Right cardiac atrium (tissue), 5 donors: ENCODE results near the gene FHOD3. TPM values are rescaled to one million over a fixed set of nuclear protein-coding genes. Genes with fewer than 3 reads are reported as not detected.
"Not testable (repeated sequence)": the region's sequence is repeated elsewhere in the genome, so short reads cannot be mapped to it uniquely, and the experiment has no call there.

Source experiments
- ATAC-seq, 2 donors: fragments of 200-7000 bp; cut with Tn5 transposase; one replicate each; pipeline versions ENCODE4 v1.8.0 to v1.9.1; 2020; ENCODE audit warnings: moderate library complexity in 2 of 2, mild to moderate bottlenecking in 1 of 2
- DNase-seq, 3 donors: peaks; one replicate each; pipeline ENCODE4 v3.0.0-alpha.2; 2020
- H3K27ac ChIP-seq: one replicate; pipeline ENCODE4 v1.5.1; 2013; ENCODE audit warnings: mild to moderate bottlenecking, low read length, control low read depth, moderate library complexity
- H3K27me3 ChIP-seq: one replicate; pipeline ENCODE4 v1.6.1; 2013; ENCODE audit not compliant: control insufficient read depth, insufficient read depth
- H3K4me1 ChIP-seq: one replicate; pipeline ENCODE4 v1.6.1; 2013; ENCODE audit warnings: low read length; ENCODE audit not compliant: control insufficient read depth, insufficient read depth
- H3K4me3 ChIP-seq: one replicate; pipeline ENCODE4 v1.5.1; 2013; ENCODE audit warnings: low read length, control low read depth
- H3K9me3 ChIP-seq: one replicate; pipeline ENCODE4 v1.6.1; 2013; ENCODE audit warnings: low read length; ENCODE audit not compliant: control insufficient read depth
- WGBS: extraction: QIAGEN DNeasy Blood & Tissue Kit; methylation state at CpG from one replicate; pipeline ENCODE4 v1.1.7; 2013; 5-methylcytosine and 5-hydroxymethylcytosine counted together
- intact Hi-C, 4 donors: fragments of 100-400 bp; cut with DNase I; formaldehyde crosslinking; loops; one replicate each; pipeline versions ENCODE4 v1.11.0 to v1.14.0; 2022 to 2023
- polyA plus RNA-seq: library from polyadenylated mRNA; stranded (reverse); fragments of 200-250 nt; gene quantifications from one replicate; pipeline ENCODE4 v1.2.3, GENCODE V29; 2013
- total RNA-seq, 4 donors: library from RNA; stranded (reverse); fragmentation: NEBNext Ultra II Directional; extraction: Animal tissue kit (Norgen Biotek cat#: 25700); gene quantifications; one replicate each; pipeline ENCODE4 v1.2.1, GENCODE V29; 2021
- donor health status: healthy with polysubstance abuse.
- donor health status: DM: no; HTN: yes; CAD: no.
- donor health status: DM: no; HTN: no; CAD: no.
- donor health status: DM: no; HTN: yes; CAD: no; lungs with severe emphysema.
- donor health status: DM: yes; HTN: yes; CAD: no.

Gene FHOD3
- total and polyA plus RNA-seq, 5 donors, result 118 to 157 (median 138) TPM

GRCh38 chr18:36350839-36351469, 53.4 kb downstream of the FHOD3 start:
- WGBS, result 67% methylated on average over 9 of the region's 9 CpGs
- Histone ChIP-seq H3K4me3 (no peak overlapping the region), H3K27ac (no peak overlapping the region), H3K4me1 (peaks cover 21% of the 10 kb centered on the region), H3K27me3 (no peaks in the 10 kb centered on the region), H3K9me3 (no peaks in the 10 kb centered on the region)
- DNase-seq (no peak), ATAC-seq (no peak)
- intact Hi-C loops, result no loop called here

GRCh38 chr18:36352384-36352783, 54.9 kb downstream of the FHOD3 start:
- H3K9me3 ChIP-seq, result no peaks in the 10 kb centered on the region
- ATAC-seq (peak in 1 of 2 donors; percentile 30), DNase-seq (no peak)
- H3K27ac ChIP-seq, result no peak overlapping the region
- intact Hi-C loops, result no loop called here
- WGBS, result 29% methylated on average over 3 of the region's 3 CpGs
- H3K27me3 ChIP-seq, result no peaks in the 10 kb centered on the region
- peaks cover 17% of the 10 kb centered on the region for H3K4me1 ChIP-seq
- H3K4me3 ChIP-seq, result no peak overlapping the region

GRCh38 chr18:36354989-36355388, 57.5 kb downstream of the FHOD3 start:
- no peak overlapping the region for H3K27ac ChIP-seq
- 71% methylated on average over 5 of the region's 5 CpGs for WGBS
- ATAC-seq (peak in 1 of 2 donors; percentile 37), DNase-seq (no peak)
- H3K27me3 ChIP-seq, result no peaks in the 10 kb centered on the region
- no peaks in the 10 kb centered on the region for H3K9me3 ChIP-seq
- intact Hi-C loops, result no loop called here
- H3K4me3 ChIP-seq, result no peak overlapping the region
- H3K4me1 ChIP-seq, result peaks cover 5% of the 10 kb centered on the region

DNA sequence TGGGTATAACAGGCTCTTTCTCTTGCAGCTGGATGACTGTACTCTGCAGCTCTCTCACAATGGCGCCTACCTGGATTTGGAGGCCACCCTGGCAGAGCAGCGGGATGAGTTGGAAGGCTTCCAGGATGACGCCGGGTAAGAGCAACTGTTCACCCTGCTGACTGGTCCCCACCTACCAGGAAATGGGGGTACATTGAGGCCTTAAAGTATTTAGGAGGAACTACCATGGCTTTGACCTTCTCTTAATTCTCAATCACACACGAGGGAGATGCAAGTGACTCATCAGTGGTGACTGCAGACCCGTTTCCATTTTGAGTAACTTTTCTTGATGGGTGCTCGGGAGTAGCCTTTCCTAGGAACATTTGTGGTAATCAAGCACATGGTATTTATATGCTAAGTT, 58.0 kb downstream of the FHOD3 start:
- no peak overlapping the region for H3K27ac ChIP-seq
- no peak overlapping the region for H3K4me3 ChIP-seq
- intact Hi-C loops, result no loop called here
- DNase-seq, result no peak
- no peaks in the 10 kb centered on the region for H3K4me1 ChIP-seq
- H3K27me3 ChIP-seq, result no peaks in the 10 kb centered on the region
- ATAC-seq, result no peak
- WGBS, result 82% methylated on average over 7 of the region's 7 CpGs
- H3K9me3 ChIP-seq, result no peaks in the 10 kb centered on the region

- ATAC-seq, intact Hi-C loops, H3K9me3 ChIP-seq, H3K4me1 ChIP-seq, H3K4me3 ChIP-seq, DNase-seq, H3K27ac ChIP-seq, H3K27me3 ChIP-seq: not testable (repeated sequence)
- WGBS, result 81% methylated on average over 6 of the region's 6 CpGs
Observed at GRCh38 chr18:36356741-36357140, 59.2 kb downstream of the FHOD3 start.

DNA sequence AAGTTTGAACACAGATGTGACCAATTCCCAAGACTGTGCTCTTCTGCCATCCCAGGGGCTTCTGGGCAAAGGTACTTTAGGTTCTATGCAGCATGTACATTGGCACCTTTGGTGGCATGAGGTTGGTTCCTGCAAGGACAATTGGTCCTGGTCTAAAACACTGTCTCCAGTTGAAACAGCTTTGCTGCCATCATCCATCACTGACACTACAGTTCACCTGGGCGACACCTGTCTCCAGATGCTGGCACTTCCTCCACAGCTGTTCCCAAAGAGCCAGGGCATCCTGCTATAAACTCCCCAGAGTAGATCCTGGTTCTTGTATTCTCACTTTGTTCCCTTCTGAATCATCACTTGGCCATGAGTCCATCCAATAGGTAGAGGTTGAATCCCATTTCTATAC, 60.6 kb downstream of the FHOD3 start:
- DNase-seq (no peak), ATAC-seq (no peak)
- Histone ChIP-seq H3K9me3 (no peaks in the 10 kb centered on the region), H3K27me3 (no peaks in the 10 kb centered on the region), H3K4me1 (no peaks in the 10 kb centered on the region), H3K27ac (no peak overlapping the region), H3K4me3 (no peak overlapping the region)
- 88% methylated on average over 1 of the region's 1 CpG for WGBS
- intact Hi-C loops, result no loop called here

- intact Hi-C loops, result no loop called here
- WGBS, result 100% methylated on average over 1 of the region's 1 CpG
- H3K4me1 ChIP-seq, result no peaks in the 10 kb centered on the region
- H3K27me3 ChIP-seq, result no peaks in the 10 kb centered on the region
- H3K9me3 ChIP-seq, result no peaks in the 10 kb centered on the region
- no peak for ATAC-seq
- no peak overlapping the region for H3K27ac ChIP-seq
- no peak overlapping the region for H3K4me3 ChIP-seq
- no peak for DNase-seq
Observed at GRCh38 chr18:36360256-36360909, 62.9 kb downstream of the FHOD3 start.

- H3K4me1 ChIP-seq, result peaks cover 2% of the 10 kb centered on the region
- intact Hi-C loops, result no loop called here
Observed at GRCh38 chr18:36364911-36365624, 67.6 kb downstream of the FHOD3 start.

DNA sequence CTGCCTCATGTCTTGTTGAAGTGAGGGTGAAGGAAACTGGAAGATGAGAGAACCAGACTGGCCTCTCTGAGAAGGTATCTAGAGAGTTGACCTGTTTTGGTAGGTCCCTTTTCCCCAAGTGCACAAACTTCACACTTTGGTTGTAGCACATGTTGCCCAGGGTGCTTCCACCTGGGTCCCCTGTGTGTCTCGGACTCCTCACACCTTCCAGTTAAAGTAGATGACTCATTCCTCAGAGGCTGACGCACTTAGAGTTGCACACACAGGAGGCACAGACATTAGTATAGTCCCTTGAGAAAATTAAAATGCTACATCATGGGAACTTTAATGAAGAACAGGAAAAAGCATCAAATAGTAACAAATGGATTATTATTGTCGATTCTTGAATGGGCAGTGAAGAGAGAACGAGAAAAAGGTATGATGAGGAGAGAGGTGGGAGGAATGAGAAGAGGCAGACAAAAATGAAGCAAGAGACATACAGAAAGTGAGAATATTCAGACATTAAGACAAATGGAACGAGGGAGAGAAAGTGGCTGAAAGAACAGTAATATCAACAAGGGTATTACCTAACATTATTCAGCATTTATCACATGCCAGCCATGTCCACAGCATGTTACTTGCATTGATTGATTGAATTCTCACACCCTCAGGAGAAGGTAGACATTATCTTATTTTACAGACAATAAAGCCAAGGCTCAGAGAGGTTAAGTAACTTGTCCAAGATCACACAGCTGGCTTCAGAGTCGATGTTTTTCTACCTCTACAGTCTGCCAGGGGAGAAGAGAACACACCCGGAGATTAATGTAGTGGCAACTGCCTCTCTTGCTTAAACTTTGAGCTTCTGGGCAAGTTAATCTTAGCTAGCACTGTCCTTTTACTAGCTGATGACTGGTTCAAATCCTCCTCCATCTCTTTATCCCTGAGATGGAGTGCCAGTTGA, 68.6 kb downstream of the FHOD3 start:
- no peaks in the 10 kb centered on the region for H3K27me3 ChIP-seq
- no peaks in the 10 kb centered on the region for H3K9me3 ChIP-seq
- 79% methylated on average over 7 of the region's 7 CpGs for WGBS
- H3K4me1 ChIP-seq, result peaks cover 2% of the 10 kb centered on the region
- ATAC-seq (no peak), DNase-seq (no peak)
- peak overlapping the region; percentile 64 for H3K27ac ChIP-seq
- no peak overlapping the region for H3K4me3 ChIP-seq
- intact Hi-C loops, result no loop called here

More at GRCh38 chr18:36364911-36365624, 67.6 kb downstream of the FHOD3 start:
- WGBS, result 75% methylated on average over 2 of the region's 2 CpGs
- ATAC-seq, result no peak
- H3K9me3 ChIP-seq, result no peaks in the 10 kb centered on the region
- H3K4me3 ChIP-seq, result no peak overlapping the region
- no peak overlapping the region for H3K27ac ChIP-seq
- no peaks in the 10 kb centered on the region for H3K27me3 ChIP-seq
- no peak for DNase-seq

DNA sequence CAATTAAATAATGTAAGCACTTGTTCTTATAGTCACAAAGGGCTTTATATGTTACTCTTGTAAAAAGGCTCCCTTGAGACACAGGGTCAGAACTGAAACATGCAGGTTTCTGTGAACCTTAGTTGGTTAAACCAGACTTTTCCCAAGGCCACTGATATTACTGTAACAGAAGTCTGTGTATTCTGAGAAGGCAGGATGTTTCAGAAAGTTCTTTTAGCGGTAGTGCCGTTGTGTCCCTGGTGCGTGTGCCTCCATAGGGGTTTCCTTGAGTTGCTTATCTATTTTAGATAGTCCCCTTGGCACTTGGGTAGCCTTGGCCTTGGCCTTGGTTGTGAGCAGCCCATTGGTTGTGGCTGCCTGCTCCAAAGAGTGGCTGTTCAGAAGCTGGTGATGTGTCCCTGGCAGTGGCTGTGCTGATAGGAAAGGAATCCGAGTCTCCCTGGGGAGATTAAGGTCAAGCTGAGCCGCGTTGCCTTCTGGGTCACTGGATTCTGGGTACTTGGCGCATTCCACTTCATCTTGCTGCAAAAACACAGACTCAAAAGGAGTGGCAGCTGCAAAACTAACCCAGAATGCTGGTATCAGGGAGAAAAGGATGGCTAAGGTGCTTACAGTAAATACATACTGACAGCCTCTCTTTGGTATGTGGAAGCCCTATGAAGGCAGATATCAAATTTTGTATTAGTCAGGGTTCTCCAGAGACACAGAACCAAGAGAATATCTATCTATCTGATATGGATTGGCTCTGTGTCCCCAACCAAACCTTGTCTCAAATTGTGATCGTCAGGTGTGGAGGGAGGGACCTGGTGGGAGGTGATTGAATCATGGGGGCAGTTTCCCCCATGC, 69.7 kb downstream of the FHOD3 start:
- intact Hi-C loops, result no loop called here
- H3K27ac ChIP-seq, result peak overlapping the region; percentile 69
- H3K9me3 ChIP-seq, result no peaks in the 10 kb centered on the region
- no peaks in the 10 kb centered on the region for H3K27me3 ChIP-seq
- H3K4me3 ChIP-seq, result no peak overlapping the region
- ATAC-seq (peak; percentile 96 to 98), DNase-seq (peak; percentile 79 to 91 (median 88))
- H3K4me1 ChIP-seq, result peaks cover 2% of the 10 kb centered on the region
- 28% methylated on average over 8 of the region's 8 CpGs for WGBS
